ENCODE measurements around the gene ZNF343.

DNA sequence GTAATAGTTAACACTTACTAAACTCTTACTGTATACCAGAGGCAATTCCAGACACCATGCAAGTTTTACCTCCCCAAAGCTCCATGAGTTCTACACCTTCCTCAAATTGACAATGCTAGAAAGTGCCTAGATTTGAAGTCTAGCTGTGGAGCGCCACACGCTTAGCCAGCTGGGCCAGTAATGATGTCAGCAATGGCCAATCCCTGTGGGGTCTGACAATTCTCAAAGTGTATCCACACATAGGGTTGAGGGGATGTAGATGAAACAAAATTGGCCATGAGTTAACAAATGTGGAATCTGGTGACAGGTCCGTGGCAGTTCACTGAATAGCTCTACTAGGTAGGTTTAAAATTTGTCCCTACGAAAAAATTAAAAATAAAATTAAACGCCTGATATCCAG, 1.3 kb downstream of the ZNF343 start:
- TF ChIP-seq, protein P1, sequence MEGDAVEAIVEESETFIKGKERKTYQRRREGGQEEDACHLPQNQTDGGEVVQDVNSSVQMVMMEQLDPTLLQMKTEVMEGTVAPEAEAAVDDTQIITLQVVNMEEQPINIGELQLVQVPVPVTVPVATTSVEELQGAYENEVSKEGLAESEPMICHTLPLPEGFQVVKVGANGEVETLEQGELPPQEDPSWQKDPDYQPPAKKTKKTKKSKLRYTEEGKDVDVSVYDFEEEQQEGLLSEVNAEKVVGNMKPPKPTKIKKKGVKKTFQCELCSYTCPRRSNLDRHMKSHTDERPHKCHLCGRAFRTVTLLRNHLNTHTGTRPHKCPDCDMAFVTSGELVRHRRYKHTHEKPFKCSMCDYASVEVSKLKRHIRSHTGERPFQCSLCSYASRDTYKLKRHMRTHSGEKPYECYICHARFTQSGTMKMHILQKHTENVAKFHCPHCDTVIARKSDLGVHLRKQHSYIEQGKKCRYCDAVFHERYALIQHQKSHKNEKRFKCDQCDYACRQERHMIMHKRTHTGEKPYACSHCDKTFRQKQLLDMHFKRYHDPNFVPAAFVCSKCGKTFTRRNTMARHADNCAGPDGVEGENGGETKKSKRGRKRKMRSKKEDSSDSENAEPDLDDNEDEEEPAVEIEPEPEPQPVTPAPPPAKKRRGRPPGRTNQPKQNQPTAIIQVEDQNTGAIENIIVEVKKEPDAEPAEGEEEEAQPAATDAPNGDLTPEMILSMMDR (IDR thresholded peaks at IDR 0.05) = no peak
- TF ChIP-seq EP300 (IDR thresholded peaks at IDR 0.05) (no peak), POLR2A (IDR thresholded peaks at IDR 0.05) (no peak), POLR2AphosphoS5 (IDR thresholded peaks at IDR 0.05) (no peak)

Data from upper lobe of left lung (tissue), 4 donors.